Measurements from ENCODE around the gene MMP25.

Gene MMP25

DNA sequence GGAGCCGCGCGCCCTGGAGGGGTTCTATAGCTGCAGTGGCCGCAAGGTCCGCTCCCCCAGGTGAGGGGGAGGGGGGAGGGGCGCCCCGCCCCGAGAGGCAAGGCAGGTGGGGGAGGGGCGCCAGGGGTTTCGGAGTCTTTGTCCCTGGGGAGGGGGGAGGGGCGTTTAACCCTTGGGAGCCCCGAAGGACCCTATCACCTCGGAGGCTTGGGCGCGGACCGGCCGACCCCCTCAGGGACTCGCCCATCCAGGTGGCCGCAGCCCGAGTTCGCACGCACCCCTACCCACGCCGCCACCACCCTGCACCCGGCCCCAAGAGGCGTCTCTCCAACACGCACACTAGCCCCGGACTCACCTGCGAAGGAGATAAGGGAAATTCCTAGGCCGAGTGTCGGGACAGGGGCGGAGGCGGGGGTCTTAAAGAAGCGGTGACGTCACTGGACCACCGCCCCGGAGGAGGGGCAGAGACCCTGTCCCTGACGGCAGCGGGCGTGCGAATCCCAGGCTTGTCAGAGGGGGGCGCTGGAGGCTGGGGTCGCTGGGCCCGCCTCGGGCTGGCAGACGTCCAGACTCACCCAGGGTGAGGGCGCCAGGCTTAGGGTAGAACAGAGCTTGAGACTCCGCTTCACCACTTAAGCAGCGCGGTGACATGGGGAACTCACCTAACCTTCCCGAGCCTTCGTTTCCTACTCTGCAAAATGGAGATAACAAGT, 28.4 kb upstream of the MMP25 start, which contains the start of gene CLDN6:
TSS of gene CLDN6 (minus strand) at position 390 of the 713 bp plus-strand sequence. CDS start 2,162 bp downstream, outside the sequence.
- no peak for DNase-seq

DNA sequence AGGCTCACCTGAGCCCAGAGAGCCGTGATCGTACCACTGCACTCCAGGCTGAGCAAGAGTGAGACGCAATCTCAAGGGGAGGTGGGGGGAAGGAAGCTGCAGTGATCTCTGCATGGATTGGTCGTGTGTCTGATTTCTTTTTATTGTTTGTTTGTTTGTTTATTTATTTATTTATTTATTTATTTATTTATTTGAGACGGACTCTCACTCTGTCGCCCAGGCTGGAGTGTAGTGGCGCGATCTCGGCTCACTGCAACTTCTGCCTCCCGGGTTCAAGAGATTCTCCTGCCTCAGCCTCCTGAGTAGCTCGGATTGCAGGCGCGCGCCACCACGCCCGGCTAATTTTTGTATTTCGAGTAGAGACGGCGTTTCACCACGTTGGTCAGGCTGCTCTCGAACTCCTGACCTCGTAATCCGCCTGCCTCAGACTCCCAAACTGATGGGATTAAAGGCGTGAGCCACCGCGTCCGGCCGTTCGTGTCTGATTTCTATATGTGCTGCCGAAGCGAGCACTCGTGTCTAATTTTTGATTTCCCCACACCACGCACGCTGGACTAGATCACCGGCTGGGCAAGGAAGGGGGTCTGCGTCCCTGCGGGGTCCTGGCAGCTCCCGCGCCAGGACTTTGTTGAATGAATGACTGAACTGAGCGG, 26.6 kb upstream of the MMP25 start:
- no peak for DNase-seq

DNA sequence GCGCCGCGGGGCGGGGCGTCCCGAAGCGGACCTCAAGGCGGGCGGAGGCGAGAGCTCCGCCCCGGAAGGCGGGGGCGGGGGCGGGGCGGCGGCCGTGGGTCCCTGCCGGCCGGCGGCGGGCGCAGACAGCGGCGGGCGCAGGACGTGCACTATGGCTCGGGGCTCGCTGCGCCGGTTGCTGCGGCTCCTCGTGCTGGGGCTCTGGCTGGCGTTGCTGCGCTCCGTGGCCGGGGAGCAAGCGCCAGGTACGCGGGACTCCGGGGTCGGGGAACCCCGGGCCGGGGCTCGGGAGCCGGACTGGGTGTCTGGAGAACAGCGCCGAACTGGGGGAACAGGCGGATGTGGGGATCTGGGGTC, 26.1 kb upstream of the MMP25 start, which contains the start of gene TNFRSF12A:
TSS of gene TNFRSF12A (plus strand) at position 122 of the 357 bp plus-strand sequence. CDS start at position 152, 30 bp downstream.
- peak; percentile 83 for DNase-seq

DNA sequence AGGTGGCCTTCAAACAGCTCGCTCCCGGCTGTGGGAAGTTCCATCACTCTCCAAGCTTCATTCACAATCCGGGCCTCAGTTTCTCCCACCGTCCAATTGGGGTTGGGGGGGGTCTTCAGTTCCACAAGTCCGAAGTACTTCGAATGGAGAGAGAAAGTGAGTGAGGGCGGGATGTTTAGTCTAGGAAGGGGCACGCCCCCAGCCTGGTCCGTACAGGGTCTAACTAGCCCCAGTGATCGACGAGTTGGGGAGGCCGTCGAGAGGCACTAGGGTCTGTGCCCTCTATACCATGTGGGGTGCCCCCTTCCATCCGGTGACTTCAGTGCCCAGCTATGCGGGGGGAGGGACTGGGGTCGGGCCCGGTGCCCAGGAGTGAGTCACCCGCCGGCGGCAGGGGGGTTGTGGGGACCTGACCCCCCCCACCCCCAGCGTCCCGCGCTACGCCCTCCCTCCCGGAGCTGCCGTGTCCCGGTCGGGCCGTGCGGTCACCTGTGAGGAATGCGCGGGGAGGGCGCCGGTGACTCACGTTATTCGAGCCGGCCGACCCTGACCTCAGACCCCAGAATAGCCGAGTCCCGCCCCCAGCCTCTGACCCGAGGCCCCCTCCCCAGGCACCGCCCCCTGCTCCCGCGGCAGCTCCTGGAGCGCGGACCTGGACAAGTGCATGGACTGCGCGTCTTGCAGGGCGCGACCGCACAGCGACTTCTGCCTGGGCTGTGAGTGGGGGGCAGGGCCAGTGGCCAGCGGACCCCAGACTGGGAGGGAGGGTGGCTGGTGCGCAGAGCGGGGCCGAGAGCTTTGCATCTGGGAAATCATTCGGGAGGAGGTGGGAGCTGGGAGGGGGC, 25.5 kb upstream of the MMP25 start:
- peak; percentile 82 for DNase-seq

DNA sequence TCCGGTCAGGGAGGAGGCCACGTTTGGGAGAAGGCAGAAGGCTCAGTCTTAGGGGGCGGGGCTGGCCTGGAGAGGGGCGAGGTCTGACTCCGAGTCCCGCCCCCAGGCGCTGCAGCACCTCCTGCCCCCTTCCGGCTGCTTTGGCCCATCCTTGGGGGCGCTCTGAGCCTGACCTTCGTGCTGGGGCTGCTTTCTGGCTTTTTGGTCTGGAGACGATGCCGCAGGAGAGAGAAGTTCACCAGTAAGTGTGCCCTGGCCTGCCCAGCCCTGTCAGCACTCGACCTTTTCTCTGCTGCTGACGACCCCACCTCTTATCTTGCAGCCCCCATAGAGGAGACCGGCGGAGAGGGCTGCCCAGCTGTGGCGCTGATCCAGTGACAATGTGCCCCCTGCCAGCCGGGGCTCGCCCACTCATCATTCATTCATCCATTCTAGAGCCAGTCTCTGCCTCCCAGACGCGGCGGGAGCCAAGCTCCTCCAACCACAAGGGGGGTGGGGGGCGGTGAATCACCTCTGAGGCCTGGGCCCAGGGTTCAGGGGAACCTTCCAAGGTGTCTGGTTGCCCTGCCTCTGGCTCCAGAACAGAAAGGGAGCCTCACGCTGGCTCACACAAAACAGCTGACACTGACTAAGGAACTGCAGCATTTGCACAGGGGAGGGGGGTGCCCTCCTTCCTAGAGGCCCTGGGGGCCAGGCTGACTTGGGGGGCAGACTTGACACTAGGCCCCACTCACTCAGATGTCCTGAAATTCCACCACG, 24.7 kb upstream of the MMP25 start:
- DNase-seq: peak; percentile 66

DNA sequence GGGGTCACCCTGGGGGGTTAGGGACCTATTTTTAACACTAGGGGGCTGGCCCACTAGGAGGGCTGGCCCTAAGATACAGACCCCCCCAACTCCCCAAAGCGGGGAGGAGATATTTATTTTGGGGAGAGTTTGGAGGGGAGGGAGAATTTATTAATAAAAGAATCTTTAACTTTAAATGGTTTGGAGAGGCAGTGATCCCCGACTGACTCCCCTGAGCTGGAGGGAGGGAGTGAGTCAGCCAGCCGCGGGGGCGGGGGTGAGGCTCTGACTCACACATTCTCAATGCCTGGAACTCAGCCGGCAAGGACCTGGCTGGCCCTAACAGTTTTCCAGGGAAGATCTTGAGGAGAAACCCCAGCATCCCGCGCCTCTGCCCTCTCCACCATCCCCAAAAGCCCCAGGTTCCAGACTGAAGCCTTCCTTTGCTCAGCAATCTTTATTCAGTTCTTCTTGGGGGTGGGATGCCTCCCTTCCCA, 24.1 kb upstream of the MMP25 start:
- peak; percentile 90 for DNase-seq

DNA sequence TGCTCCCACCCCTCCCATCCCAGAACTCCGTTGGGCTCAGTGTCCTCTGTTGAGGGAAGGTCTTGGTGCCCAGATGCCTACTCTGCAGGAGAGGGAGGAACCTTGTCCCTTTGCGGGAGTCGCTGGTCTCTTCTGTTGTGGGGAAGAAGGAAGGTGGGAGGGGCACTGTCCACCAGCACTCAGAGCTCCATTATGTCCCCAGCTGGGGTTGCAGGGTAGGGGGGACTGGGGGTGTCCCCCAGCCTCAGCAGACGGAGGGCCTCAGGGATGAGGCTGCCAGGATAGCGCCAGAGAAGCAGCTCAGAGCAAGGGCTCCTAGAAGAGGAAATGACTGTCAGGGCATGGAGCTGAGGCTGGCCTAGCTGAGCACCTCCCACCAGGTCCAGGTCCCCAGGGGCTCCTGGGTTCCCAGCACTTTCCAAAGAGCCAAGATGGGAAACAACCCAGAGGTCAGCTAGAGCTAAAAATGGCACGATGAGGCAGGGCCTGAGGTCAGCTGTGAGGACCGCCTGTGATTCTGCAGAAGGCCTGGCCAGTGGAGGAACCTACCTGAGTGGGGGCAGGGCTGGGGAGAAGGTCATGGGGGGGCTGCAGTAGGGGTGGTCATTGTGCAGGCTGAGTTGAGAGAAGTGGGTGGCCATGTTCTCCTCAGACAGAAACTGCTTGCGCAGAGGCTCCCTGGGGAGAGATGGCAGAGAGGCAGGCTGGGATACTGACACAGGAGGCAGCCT, 23.5 kb upstream of the MMP25 start:
- no peak for DNase-seq

DNA sequence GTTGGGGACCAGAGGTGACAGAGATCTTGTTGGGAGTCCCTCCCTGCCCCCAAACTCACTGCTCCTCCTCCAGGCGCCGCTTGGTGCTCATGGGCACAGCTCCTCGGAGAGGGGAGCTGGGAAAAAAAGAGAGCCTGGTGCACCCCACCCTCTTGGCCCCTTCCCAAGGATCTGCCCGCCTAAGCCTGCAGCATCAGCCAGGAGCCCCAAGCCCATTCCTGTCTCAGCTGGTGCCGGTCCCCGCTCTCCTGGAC, 23.0 kb upstream of the MMP25 start:
- DNase-seq: peak; percentile 65

DNA sequence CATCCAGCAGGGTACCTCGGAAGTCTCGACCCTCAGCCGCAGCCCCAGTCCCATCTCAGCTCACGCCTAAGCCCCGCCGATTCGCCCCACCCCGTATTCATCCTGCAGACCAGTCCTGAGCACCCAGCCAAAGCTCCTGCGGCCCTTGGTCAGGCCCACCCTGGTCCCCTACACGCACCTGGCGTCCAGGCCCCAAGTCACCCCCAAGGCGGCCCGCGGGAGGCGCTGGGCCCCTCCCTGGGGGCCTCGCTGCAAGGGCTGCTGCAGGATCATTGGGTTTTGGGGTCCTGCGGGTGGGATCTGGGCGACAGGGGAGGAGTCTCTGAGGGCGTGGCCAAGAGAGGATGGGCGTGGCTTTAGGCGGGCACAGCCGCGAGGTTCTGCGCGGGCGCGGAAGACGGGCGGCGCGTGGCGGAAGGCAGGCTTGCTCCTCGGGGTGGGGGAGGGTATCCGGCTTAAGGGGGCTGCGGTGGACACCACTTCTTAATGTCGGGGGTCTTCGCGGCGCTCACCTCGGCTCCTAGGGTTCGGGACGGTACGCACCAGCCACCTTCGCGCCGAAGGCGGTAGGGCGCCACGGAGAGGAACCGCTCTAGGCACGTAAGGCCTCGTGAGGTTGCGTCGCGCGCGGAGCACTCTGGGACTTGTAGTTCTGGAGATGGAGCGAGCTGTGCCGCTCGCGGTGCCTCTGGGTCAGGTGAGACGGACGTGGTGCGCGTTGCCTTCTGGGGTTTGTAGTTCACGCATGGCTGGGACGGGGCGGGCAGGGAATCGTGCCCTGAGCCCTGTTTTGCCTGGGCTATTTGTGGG, 22.5 kb upstream of the MMP25 start, which contains the start of the genes HCFC1R1 and THOC6:
TSS of gene HCFC1R1 (minus strand) at position 274 of the 810 bp plus-strand sequence. CDS start at position 273, 1 bp downstream.
TSS of gene THOC6 (plus strand) at position 367 of the 810 bp plus-strand sequence. CDS start at position 659, 292 bp downstream.
- DNase-seq: peak; percentile 96

DNA sequence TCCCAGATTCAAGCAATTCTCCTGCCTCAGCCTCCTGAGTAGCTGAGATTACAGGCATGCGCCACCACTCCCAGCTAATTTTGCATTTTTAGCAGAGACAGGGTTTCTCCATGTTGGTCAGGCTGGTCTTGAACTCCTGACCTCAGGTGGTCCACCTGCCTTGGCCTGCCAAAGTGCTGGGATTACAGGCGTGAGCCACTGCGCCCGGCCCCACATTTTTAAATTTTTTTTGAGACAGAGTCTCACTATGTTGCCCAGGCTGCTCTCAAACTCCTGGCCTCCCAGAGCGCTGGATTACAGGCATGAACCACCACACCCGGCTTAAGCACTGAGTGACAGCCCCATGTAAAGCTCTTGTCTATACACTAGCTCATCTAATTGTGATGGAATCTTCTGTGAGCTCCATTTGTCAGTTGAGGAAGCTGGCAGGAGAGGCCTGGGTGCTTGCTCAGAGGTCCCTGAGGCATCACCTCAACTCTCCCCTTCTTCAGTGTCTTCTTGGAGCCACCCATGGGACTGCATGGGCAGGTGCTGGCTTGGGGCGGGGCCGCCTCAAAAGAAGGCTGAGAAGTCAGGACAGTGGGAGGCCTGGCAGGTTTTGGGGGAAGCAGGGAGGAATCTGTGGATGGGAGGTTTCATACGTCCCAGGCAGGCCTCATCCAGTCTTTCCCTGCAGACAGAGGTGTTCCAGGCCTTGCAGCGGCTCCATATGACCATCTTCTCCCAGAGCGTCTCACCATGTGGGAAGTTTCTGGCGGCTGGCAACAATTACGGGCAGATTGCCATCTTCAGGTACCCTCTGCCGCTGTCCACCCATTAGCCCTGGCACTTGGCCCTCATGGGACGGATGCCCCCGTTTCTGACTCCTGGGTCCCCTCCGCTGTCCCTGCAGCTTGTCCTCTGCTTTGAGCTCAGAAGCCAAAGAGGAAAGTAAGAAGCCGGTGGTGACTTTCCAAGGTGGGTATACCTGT, 21.0 kb upstream of the MMP25 start:
- DNase-seq: no peak

DNA sequence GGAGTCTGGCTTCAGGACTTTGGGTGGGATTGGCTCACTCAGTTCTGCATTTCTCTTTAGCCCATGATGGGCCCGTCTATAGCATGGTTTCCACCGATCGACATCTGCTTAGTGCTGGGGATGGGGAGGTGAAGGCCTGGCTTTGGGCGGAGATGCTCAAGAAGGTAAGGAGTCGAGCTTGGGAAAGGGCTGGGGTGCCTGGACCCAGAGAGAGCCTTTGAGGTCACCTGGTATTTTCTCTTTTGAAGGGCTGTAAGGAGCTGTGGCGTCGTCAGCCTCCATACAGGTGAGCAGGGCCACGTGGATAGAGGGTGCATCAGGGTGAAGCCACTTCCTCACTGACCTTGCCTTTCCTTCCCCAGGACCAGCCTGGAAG, 20.4 kb upstream of the MMP25 start:
- DNase-seq: no peak

DNA sequence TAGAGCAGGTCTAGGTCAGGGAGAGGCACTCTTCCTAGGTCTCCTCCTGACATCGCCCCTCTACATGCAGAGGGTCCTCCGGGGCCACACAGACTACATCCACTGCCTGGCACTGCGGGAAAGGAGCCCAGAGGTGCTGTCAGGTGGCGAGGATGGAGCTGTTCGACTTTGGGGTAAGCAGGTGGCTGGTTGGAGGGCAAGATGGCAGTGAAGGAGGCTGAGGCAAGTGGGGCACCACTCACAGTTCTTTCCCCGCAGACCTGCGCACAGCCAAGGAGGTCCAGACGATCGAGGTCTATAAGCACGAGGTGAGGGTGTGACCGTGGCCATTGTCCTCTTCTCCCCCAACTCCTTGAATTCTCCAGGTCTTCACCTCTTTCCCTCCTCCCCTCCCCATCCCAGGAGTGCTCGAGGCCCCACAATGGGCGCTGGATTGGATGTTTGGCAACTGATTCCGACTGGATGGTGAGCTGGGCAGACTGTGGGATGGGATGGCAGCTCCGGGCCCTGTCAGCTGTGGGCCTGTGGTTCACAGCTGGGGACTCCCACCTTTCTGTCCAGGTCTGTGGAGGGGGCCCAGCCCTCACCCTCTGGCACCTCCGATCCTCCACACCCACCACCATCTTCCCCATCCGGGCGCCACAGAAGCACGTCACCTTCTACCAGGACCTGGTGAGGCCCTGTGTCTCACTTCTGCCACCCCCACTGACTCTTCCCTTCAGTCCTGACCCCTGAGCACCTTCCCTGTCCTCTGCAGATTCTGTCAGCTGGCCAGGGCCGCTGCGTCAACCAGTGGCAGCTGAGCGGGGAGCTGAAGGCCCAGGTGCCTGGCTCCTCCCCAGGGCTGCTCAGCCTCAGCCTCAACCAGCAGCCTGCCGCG, 19.5 kb upstream of the MMP25 start:
- no peak for DNase-seq

DNA sequence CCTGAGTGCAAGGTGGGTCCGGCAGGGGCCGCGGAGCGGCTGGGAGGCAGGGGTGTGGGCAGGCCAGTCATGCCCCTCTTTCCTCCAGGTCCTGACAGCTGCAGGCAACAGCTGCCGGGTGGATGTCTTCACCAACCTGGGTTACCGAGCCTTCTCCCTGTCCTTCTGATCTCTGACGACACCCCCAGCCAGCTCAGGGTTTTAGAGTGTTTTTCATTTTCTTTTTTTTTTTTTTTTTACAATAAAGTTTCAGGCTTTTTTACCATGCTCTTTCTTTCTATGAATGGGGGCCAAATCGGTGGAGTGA, 18.9 kb upstream of the MMP25 start:
- DNase-seq: no peak

DNA sequence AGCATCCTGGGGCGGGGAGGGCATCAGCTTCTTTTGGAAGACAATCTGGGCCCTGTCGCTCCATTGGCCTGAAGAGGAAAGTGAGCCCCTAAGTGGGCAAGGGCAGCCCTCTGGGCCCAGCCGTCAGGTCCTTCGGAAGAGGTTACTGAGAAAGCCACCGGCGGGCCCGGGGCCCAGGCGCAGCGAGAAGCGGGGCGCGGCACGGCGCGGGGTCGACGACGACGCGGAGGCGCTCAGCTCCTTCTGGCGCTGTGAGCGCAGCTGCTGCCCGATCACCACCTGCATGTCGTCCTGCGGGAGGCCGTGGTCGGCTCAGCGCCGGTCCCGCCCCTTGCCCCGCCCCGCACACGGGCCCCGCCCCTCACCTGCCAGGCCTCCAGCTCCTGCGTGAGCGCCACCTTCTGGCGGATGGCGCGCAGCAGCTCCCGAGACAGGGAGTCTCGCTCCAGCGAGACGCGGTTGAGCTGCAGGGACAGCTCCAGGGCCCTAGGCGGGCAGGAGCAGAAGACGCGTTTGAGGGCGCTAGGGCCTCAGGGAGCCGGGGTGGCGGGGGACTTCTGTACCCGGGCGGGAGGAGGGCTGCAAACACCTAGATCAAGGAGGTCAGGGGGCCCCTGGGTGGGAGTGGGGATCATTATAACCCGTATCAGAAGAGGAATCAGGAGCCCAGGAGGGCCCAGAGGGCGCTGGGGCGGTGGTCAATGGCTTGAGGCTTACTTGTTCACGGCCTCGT, 18.2 kb upstream of the MMP25 start:
- peak; percentile 83 for DNase-seq

DNA sequence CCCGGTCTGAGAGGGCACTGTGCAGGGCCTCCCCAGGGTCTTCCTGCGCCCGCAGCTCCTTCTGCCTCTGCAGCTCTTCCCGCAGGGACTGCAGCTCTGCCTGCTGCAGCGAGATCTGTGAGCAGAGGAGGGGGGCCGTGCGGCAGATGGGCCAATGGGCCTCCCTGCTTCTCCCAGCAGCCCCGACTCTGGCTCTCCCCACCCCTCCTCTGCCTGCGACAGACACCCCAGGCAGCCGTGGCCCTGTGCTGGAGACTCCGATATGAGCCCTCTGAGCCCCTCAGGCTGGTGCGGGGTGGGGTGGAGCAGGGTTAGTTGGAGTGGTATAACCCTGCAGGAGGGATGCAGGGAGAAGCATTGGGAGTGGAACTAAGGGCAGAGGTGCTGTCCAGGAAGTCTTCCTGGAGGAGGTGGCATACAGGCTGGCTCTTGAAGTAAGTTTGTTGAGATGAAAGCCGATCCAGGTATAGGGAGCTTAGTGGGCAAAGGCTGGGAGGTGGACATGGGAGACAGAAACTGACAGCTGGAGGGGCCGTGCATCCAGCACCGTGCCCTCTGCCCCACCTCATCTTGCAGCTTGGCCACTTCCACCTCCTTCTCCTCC, 17.5 kb upstream of the MMP25 start:
- no peak for DNase-seq

DNA sequence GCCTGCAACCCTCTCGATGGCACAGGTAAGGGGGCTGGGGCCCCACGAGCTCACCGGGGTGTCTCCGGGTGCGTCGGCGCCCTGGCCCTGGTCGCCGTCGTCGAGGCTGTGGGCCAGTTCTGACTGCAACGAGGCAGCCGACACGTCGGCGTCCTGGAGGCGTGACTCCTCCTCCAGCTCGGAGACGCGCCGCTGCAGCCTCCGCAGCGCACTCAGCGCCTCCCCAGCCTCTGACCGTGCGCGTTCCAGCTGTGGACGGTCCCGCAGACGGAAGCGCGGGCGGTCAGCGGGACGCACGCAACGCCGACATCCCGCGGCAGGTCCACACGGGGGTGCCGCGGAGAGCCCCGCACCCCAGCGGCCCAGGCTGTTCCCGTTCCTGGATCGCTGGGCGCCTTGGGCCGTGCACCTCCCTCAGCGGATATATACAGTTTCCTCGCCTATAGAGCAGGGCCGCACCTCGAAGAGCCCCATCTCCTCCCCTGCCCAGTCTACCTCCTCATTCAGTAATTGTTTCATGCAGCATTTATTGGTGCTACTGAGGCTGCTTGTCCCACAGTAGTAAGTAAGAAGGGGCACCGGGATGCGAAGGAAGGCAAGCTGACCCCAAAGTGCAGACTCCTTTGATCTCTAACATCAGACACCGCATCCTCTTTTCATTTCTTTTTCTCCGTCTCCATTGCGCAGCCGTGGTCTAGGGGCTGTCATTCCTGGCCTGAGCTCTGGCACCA, 16.7 kb upstream of the MMP25 start:
- DNase-seq: no peak
